CD4-positive, alpha-beta T cell (primary cell): ENCODE results near the gene ANKFN1. TPM values are rescaled to one million over a fixed set of nuclear protein-coding genes. Genes with fewer than 3 reads are reported as not detected.

ENCODE experiments used
- ATAC-seq: fragments of 200-7000 bp; cut with Tn5 transposase; one replicate; pipeline ENCODE4 v1.10.0; 2022; ENCODE audit warnings: mild to moderate bottlenecking; ENCODE audit not compliant: poor library complexity
- CTCF ChIA-PET: fragments of 350-600 bp; sonication (Branson Sonifier 250); formaldehyde crosslinking; loops from one replicate; lab custom pipeline; 2021; ENCODE audit warnings: antibody characterized with exemption, inconsistent platforms; lab: Charles Lee
- POLR2A ChIA-PET: fragments of 350-600 bp; sonication (Branson Sonifier 250); formaldehyde crosslinking; loops from one replicate; lab custom pipeline; 2021; ENCODE audit warnings: antibody characterized with exemption, inconsistent platforms; lab: Charles Lee
- DNase-seq, 14 experiments: peaks; one replicate each; pipeline ENCODE4 v3.0.0-alpha.2; 2013 to 2020; ENCODE audit warnings: mixed read lengths in 2 of 14
- H3K27ac ChIP-seq, 2 donors: one replicate each; pipeline versions ENCODE4 v1.5.1 to v1.7.0; 2013; ENCODE audit warnings: low read length in 2 of 2, low read depth in 1 of 2, mild to moderate bottlenecking in 1 of 2
- H3K27me3 ChIP-seq, 2 experiments: 1 replicate in 1 of 2; 2 replicates in 1 of 2; pipeline versions ENCODE4 v1.6.1 to v1.7.0; 2013; ENCODE audit warnings: low read length in 2 of 2, control low read depth in 1 of 2, mild to moderate bottlenecking in 1 of 2, moderate library complexity in 1 of 2; ENCODE audit not compliant: insufficient read depth in 2 of 2, control insufficient read depth in 1 of 2
- H3K36me3 ChIP-seq: one replicate; pipeline ENCODE4 v1.6.1; 2013; ENCODE audit warnings: low read length, control low read depth; ENCODE audit not compliant: insufficient read depth
- H3K4me1 ChIP-seq: one replicate; pipeline ENCODE4 v1.6.1; 2013; ENCODE audit warnings: low read length, control low read depth; ENCODE audit not compliant: insufficient read depth
- H3K4me3 ChIP-seq: one replicate; pipeline ENCODE4 v1.5.1; 2013; ENCODE audit warnings: mild to moderate bottlenecking, low read length, moderate library complexity
- H3K9me3 ChIP-seq, 2 experiments: 1 replicate in 1 of 2; 2 replicates in 1 of 2; pipeline versions ENCODE4 v1.6.1 to v1.7.0; 2013; ENCODE audit warnings: low read length in 2 of 2, mild to moderate bottlenecking in 2 of 2, control low read depth in 1 of 2, moderate library complexity in 1 of 2; ENCODE audit not compliant: control insufficient read depth in 1 of 2, insufficient read depth in 1 of 2
- H3K27ac Mint-ChIP-seq: one replicate; pipeline ENCODE4 v1.8.0; 2020; ENCODE audit warnings: mixed read lengths
- H3K27me3 Mint-ChIP-seq: one replicate; pipeline ENCODE4 v1.8.0; 2021; ENCODE audit warnings: mixed read lengths
- H3K36me3 Mint-ChIP-seq: one replicate; pipeline ENCODE4 v1.8.0; 2021; ENCODE audit warnings: low read depth, mixed read lengths
- H3K4me1 Mint-ChIP-seq: one replicate; pipeline ENCODE4 v1.8.0; 2021; ENCODE audit warnings: low read depth, mixed read lengths
- H3K4me3 Mint-ChIP-seq: one replicate; pipeline ENCODE4 v1.8.0; 2020; ENCODE audit warnings: mild to moderate bottlenecking, mixed read lengths
- H3K9me3 Mint-ChIP-seq: one replicate; pipeline ENCODE4 v1.8.0; 2020; ENCODE audit warnings: mixed read lengths
- CTCF ChIP-seq: fragments of 200-600 bp; IDR thresholded peaks from one replicate; pipeline ENCODE4 v1.8.0; 2022; ENCODE audit warnings: antibody characterized with exemption, mild to moderate bottlenecking
- intact Hi-C, 2 experiments: fragments of 100-400 bp; cut with DNase I in 1 of 2; cut with micrococcal nuclease in 1 of 2; formaldehyde crosslinking; loops; one replicate each; pipeline versions ENCODE4 v1.15.1 to v1.9.0; 2023 to 2025; cut with DNase I, micrococcal nuclease
- total RNA-seq, 174 experiments: library from RNA in 2 of 174; stranded (reverse) in 2 of 174; gene quantifications; one replicate each; pipeline ENCODE4 v1.2.3 and lab custom pipeline; 2021 to 2026

The ANKFN1 gene
- total RNA-seq, 2 experiments from 2014 or later: not detected

GRCh38 chr17:56292010-56292409 is 138.7 kb downstream of the ANKFN1 start:
- CTCF ChIA-PET: no interaction called here
- ATAC-seq: no peak
- Mint-ChIP-seq H3K4me3 (no peak overlapping the region), H3K36me3 (no peaks in the 10 kb centered on the region), H3K27me3 (no peaks in the 10 kb centered on the region), H3K4me1 (peaks cover 26% of the 10 kb centered on the region), H3K27ac (no peak overlapping the region), H3K9me3 (no peaks in the 10 kb centered on the region)
- no peak for DNase-seq
- intact Hi-C loops: no loop called here
- Histone ChIP-seq H3K27me3 (no peaks in the 10 kb centered on the region), H3K4me1 (peaks cover 1% of the 10 kb centered on the region), H3K4me3 (no peak overlapping the region), H3K27ac (no peak overlapping the region), H3K36me3 (no peaks in the 10 kb centered on the region), H3K9me3 (no peaks in the 10 kb centered on the region)
- no peak for TF ChIP-seq CTCF
- POLR2A ChIA-PET: no interaction called here

GRCh38 chr17:56292578-56292977 is 139.3 kb downstream of the ANKFN1 start:
- Mint-ChIP-seq H3K27me3 (no peaks in the 10 kb centered on the region), H3K36me3 (no peaks in the 10 kb centered on the region), H3K9me3 (no peaks in the 10 kb centered on the region), H3K4me3 (no peak overlapping the region), H3K4me1 (peaks cover 32% of the 10 kb centered on the region), H3K27ac (no peak overlapping the region)
- Histone ChIP-seq H3K36me3 (no peaks in the 10 kb centered on the region), H3K27ac (no peak overlapping the region), H3K9me3 (no peaks in the 10 kb centered on the region), H3K27me3 (no peaks in the 10 kb centered on the region), H3K4me3 (no peak overlapping the region), H3K4me1 (peaks cover 6% of the 10 kb centered on the region)
- intact Hi-C loops: no loop called here
- ATAC-seq: no peak
- ChIA-PET POLR2A (no interaction called here), CTCF (no interaction called here)
- no peak for TF ChIP-seq CTCF
- DNase-seq: no peak

- H3K4me1 ChIP-seq: peaks cover 6% of the 10 kb centered on the region
- ATAC-seq (no peak), DNase-seq (peak in 8 of 14 experiments; percentile 0 to 21 (median 7))
- no peaks in the 10 kb centered on the region for H3K36me3 Mint-ChIP-seq
- H3K27me3 Mint-ChIP-seq: no peaks in the 10 kb centered on the region
- H3K27ac Mint-ChIP-seq: no peak overlapping the region
- peak overlapping the region; percentile 8 for H3K4me3 ChIP-seq
- ChIA-PET POLR2A (no interaction called here), CTCF (no interaction called here)
- H3K36me3 ChIP-seq: no peaks in the 10 kb centered on the region
- no peak overlapping the region for H3K27ac ChIP-seq
- no peaks in the 10 kb centered on the region for H3K9me3 Mint-ChIP-seq
- H3K27me3 ChIP-seq: peaks cover 0 to 2% of the 10 kb centered on the region in 2 experiments
- no peaks in the 10 kb centered on the region for H3K9me3 ChIP-seq
- TF ChIP-seq CTCF: no peak
- H3K4me1 Mint-ChIP-seq: peaks cover 15% of the 10 kb centered on the region
- peak overlapping the region; percentile 40 for H3K4me3 Mint-ChIP-seq
- intact Hi-C loops: no loop called here
These were observed 143.9 kb downstream of the ANKFN1 start for GRCh38 chr17:56297184-56297583.
